Sigmoid colon (tissue), 7 donors: ENCODE results near the gene GJD4. TPM values are rescaled to one million over a fixed set of nuclear protein-coding genes. Genes with fewer than 3 reads are reported as not detected.

Experiments used
- DNase-seq: peaks from one replicate; pipeline ENCODE4 v3.0.0-alpha.2; 2019
- H3K27ac ChIP-seq, 4 donors: fragments of 200-600 bp; sonication (generic); one replicate each; pipeline ENCODE4 v1.5.1; 2016 to 2019; ENCODE audit warnings: mild to moderate bottlenecking in 1 of 4
- H3K27me3 ChIP-seq, 3 donors: fragments of 200-600 bp; sonication (generic); one replicate each; pipeline ENCODE4 v1.5.1; 2019; ENCODE audit warnings: mild to moderate bottlenecking in 1 of 3
- H3K36me3 ChIP-seq, 4 donors: fragments of 200-600 bp; sonication (generic); one replicate each; pipeline ENCODE4 v1.5.1; 2016 to 2019
- H3K4me1 ChIP-seq, 4 donors: fragments of 200-600 bp; sonication (generic); one replicate each; pipeline ENCODE4 v1.5.1; 2017 to 2019
- H3K4me3 ChIP-seq, 4 donors: fragments of 200-600 bp; sonication (generic); one replicate each; pipeline ENCODE4 v1.5.1; 2017 to 2019; ENCODE audit warnings: mild to moderate bottlenecking in 2 of 4, moderate library complexity in 1 of 4
- H3K9me3 ChIP-seq, 4 donors: fragments of 200-600 bp in 3 of 4; sonication (generic) in 3 of 4; one replicate each; pipeline versions ENCODE4 v1.5.1 to v1.6.1; 2013 to 2019
- CTCF ChIP-seq, 4 experiments: fragments of 450-650 bp in 3 of 4; fragments of 200-600 bp in 1 of 4; IDR thresholded peaks; one replicate each; pipeline ENCODE4 v1.5.1; 2016 to 2019; ENCODE audit warnings: antibody characterized with exemption in 4 of 4, mild to moderate bottlenecking in 3 of 4, moderate library complexity in 2 of 4
- EP300 ChIP-seq, 4 donors: sonication (generic); formaldehyde crosslinking; IDR thresholded peaks; one replicate each; pipeline ENCODE4 v1.6.1; 2017; ENCODE audit warnings: antibody characterized with exemption in 4 of 4
- POLR2A ChIP-seq, 2 donors: fragments of 450-650 bp; IDR thresholded peaks; one replicate each; pipeline ENCODE4 v1.6.1; 2016; ENCODE audit warnings: antibody characterized with exemption in 2 of 2, mild to moderate bottlenecking in 2 of 2, moderate library complexity in 2 of 2
- POLR2AphosphoS5 ChIP-seq, 4 donors: sonication (generic); formaldehyde crosslinking; IDR thresholded peaks; one replicate each; pipeline ENCODE4 v1.6.1; 2017; ENCODE audit warnings: antibody characterized with exemption in 4 of 4
- WGBS, 2 donors: extraction: QIAGEN DNeasy Blood & Tissue Kit; methylation state at CpG; one replicate each; pipeline ENCODE4 v1.1.7; 2013; 5-methylcytosine and 5-hydroxymethylcytosine counted together
- intact Hi-C: fragments of 100-400 bp; cut with DNase I; formaldehyde crosslinking; loops from one replicate; pipeline ENCODE4 v1.15.1; 2023
- polyA plus RNA-seq, 3 donors: library from polyadenylated mRNA; stranded (reverse); fragments of 200-250 nt; gene quantifications; one replicate each; pipeline ENCODE4 v1.2.3, GENCODE V29; 2013
- total RNA-seq, 4 donors: library from RNA; depleted of rRNA; stranded (reverse); fragments of >200 nt; gene quantifications; one replicate each; pipeline ENCODE4 v1.1.0, GENCODE V29; 2016
- donor health status: healthy with polysubstance abuse.
- donor health status: Bipolar disorder and iron deficiency.
- donor health status: healthy.

The GJD4 gene
- total and polyA plus RNA-seq, 7 donors: not detected

GRCh38 chr10:35575640-35576039, 29.5 kb upstream of the GJD4 start:
- H3K4me3 ChIP-seq: no peak overlapping the region
- 94 to 98% methylated on average over 9 of the region's 9 CpGs for WGBS, 2 donors
- peaks cover 0 to 9% (median 2%) of the 10 kb centered on the region in 4 donors for H3K36me3 ChIP-seq
- H3K9me3 ChIP-seq: no peaks in the 10 kb centered on the region
- no peak for TF ChIP-seq EP300 (IDR thresholded peaks at IDR 0.05)
- TF ChIP-seq POLR2AphosphoS5 (IDR thresholded peaks at IDR 0.05): no peak
- no peak for TF ChIP-seq POLR2A (IDR thresholded peaks at IDR 0.05)
- TF ChIP-seq CTCF (IDR thresholded peaks at IDR 0.05): no peak
- no peaks in the 10 kb centered on the region for H3K4me1 ChIP-seq
- H3K27ac ChIP-seq: no peak overlapping the region
- no peaks in the 10 kb centered on the region for H3K27me3 ChIP-seq
- DNase-seq: no peak
- intact Hi-C loops: no loop called here

- Histone ChIP-seq H3K9me3 (no peaks in the 10 kb centered on the region), H3K27me3 (no peaks in the 10 kb centered on the region), H3K36me3 (peaks cover 0 to 8% (median 2%) of the 10 kb centered on the region in 4 donors), H3K27ac (no peak overlapping the region), H3K4me3 (no peak overlapping the region), H3K4me1 (no peaks in the 10 kb centered on the region)
- intact Hi-C loops: no loop called here
- no peak for DNase-seq
- TF ChIP-seq EP300 (IDR thresholded peaks at IDR 0.05) (no peak), POLR2A (IDR thresholded peaks at IDR 0.05) (no peak), CTCF (IDR thresholded peaks at IDR 0.05) (no peak), POLR2AphosphoS5 (IDR thresholded peaks at IDR 0.05) (no peak)
- 91 to 94% methylated on average over 3 of the region's 3 CpGs for WGBS, 2 donors
Measured at GRCh38 chr10:35576730-35577129, 28.4 kb upstream of the GJD4 start.

GRCh38 chr10:35577926-35578617, 27.1 kb upstream of the GJD4 start:
- H3K9me3 ChIP-seq: no peaks in the 10 kb centered on the region
- no peaks in the 10 kb centered on the region for H3K4me1 ChIP-seq
- 60 to 73% methylated on average over 7 of the region's 7 CpGs for WGBS, 2 donors
- intact Hi-C loops: no loop called here
- peaks cover 0 to 4% (median 2%) of the 10 kb centered on the region in 4 donors for H3K36me3 ChIP-seq
- H3K27me3 ChIP-seq: no peaks in the 10 kb centered on the region
- TF ChIP-seq EP300 (IDR thresholded peaks at IDR 0.05): no peak
- H3K27ac ChIP-seq: no peak overlapping the region
- no peak for DNase-seq
- no peak overlapping the region for H3K4me3 ChIP-seq

GRCh38 chr10:35578618-35578956, 26.6 kb upstream of the GJD4 start:
- TF ChIP-seq EP300 (IDR thresholded peaks at IDR 0.05) (no peak), CTCF (IDR thresholded peaks at IDR 0.05) (no peak), POLR2AphosphoS5 (IDR thresholded peaks at IDR 0.05) (no peak), POLR2A (IDR thresholded peaks at IDR 0.05) (no peak)
- Histone ChIP-seq H3K4me3 (no peak overlapping the region), H3K4me1 (no peaks in the 10 kb centered on the region), H3K27ac (no peak overlapping the region), H3K36me3 (peaks cover 0 to 4% (median 0%) of the 10 kb centered on the region in 4 donors), H3K9me3 (no peaks in the 10 kb centered on the region), H3K27me3 (no peaks in the 10 kb centered on the region)
- 86 to 95% methylated on average over 4 of the region's 4 CpGs for WGBS, 2 donors
- intact Hi-C loops: no loop called here
- no peak for DNase-seq

- intact Hi-C loops: no loop called here
- no peak for TF ChIP-seq EP300 (IDR thresholded peaks at IDR 0.05)
- no peak for TF ChIP-seq POLR2AphosphoS5 (IDR thresholded peaks at IDR 0.05)
- no peak for TF ChIP-seq CTCF (IDR thresholded peaks at IDR 0.05)
- no peak for TF ChIP-seq POLR2A (IDR thresholded peaks at IDR 0.05)
- Histone ChIP-seq H3K27ac (no peak overlapping the region), H3K27me3 (no peaks in the 10 kb centered on the region), H3K4me1 (no peaks in the 10 kb centered on the region), H3K9me3 (no peaks in the 10 kb centered on the region), H3K36me3 (peaks cover 0 to 4% (median 0%) of the 10 kb centered on the region in 4 donors), H3K4me3 (no peak overlapping the region)
- WGBS, 2 donors: 78 to 81% methylated on average over 3 of the region's 3 CpGs
- no peak for DNase-seq
Measured at GRCh38 chr10:35579116-35579515, 26.0 kb upstream of the GJD4 start.
